Mesenchymal stem cell (in vitro differentiated cells and primary cell): ENCODE measurements around the gene OSM.

Experiments
- DNase-seq: peaks from one replicate; pipeline ENCODE4 v3.0.0-alpha.2; 2013
- H2AFZ ChIP-seq: one replicate; pipeline ENCODE4 v1.6.1; 2013; ENCODE audit warnings: low read depth, mild to moderate bottlenecking, control low read depth, inconsistent platforms, low read length, moderate library complexity
- H2AK5ac ChIP-seq: 2 replicates; pipeline ENCODE4 v1.6.1; 2013; ENCODE audit warnings: low read length, moderate library complexity, mild to moderate bottlenecking, inconsistent platforms; ENCODE audit not compliant: severe bottlenecking
- H2BK120ac ChIP-seq: one replicate; pipeline ENCODE4 v1.6.1; 2013; ENCODE audit warnings: low read depth, mild to moderate bottlenecking, inconsistent platforms, low read length, moderate library complexity
- H2BK12ac ChIP-seq, 2 experiments: one replicate each; pipeline ENCODE4 v1.6.1; 2013; ENCODE audit warnings: inconsistent platforms in 2 of 2, low read length in 2 of 2, mild to moderate bottlenecking in 2 of 2, moderate library complexity in 2 of 2, control low read depth in 1 of 2
- H2BK15ac ChIP-seq: one replicate; pipeline ENCODE4 v1.6.1; 2013; ENCODE audit warnings: mild to moderate bottlenecking, low read depth, inconsistent platforms; ENCODE audit not compliant: poor library complexity, severe bottlenecking
- H2BK5ac ChIP-seq: 2 replicates; pipeline ENCODE4 v1.6.1; 2013; ENCODE audit warnings: low read depth, mild to moderate bottlenecking, low read length, control low read depth, inconsistent platforms; ENCODE audit not compliant: poor library complexity, severe bottlenecking
- H3K14ac ChIP-seq, 2 experiments: one replicate each; pipeline ENCODE4 v1.6.1; 2013; ENCODE audit warnings: inconsistent platforms in 2 of 2, low read length in 2 of 2, control low read depth in 1 of 2, mild to moderate bottlenecking in 1 of 2, moderate library complexity in 1 of 2
- H3K18ac ChIP-seq, 2 experiments: one replicate each; pipeline ENCODE4 v1.6.1; 2013; ENCODE audit warnings: inconsistent platforms in 2 of 2, low read length in 2 of 2, control low read depth in 1 of 2, low read depth in 1 of 2, mild to moderate bottlenecking in 1 of 2
- H3K23ac ChIP-seq, 2 experiments: one replicate each; pipeline ENCODE4 v1.6.1; 2013; ENCODE audit warnings: inconsistent platforms in 2 of 2, low read length in 2 of 2, mild to moderate bottlenecking in 2 of 2, moderate library complexity in 2 of 2, control low read depth in 1 of 2
- H3K27ac ChIP-seq: 2 replicates; pipeline ENCODE4 v1.5.1; 2013; ENCODE audit warnings: mild to moderate bottlenecking, moderate library complexity, low read length, control low read depth, inconsistent platforms; ENCODE audit not compliant: poor library complexity, severe bottlenecking
- H3K27me3 ChIP-seq, 2 experiments: 2 replicates each; pipeline versions ENCODE4 v1.6.1 to v1.7.0; 2013; ENCODE audit warnings: low read length in 2 of 2, mild to moderate bottlenecking in 2 of 2, moderate library complexity in 2 of 2, control low read depth in 1 of 2, inconsistent platforms in 1 of 2; ENCODE audit not compliant: control insufficient read depth in 1 of 2, insufficient read depth in 1 of 2
- H3K36me3 ChIP-seq, 2 experiments: 2 replicates each; pipeline versions ENCODE4 v1.6.1 to v1.7.0; 2013; ENCODE audit warnings: low read length in 2 of 2, control low read depth in 1 of 2, inconsistent platforms in 1 of 2, low read depth in 1 of 2, mild to moderate bottlenecking in 1 of 2; ENCODE audit not compliant: insufficient read depth in 2 of 2, control insufficient read depth in 1 of 2
- H3K4ac ChIP-seq, 2 experiments: one replicate each; pipeline ENCODE4 v1.6.1; 2013; ENCODE audit warnings: inconsistent platforms in 2 of 2, low read length in 2 of 2, mild to moderate bottlenecking in 2 of 2, moderate library complexity in 2 of 2, control low read depth in 1 of 2, low read depth in 1 of 2
- H3K4me1 ChIP-seq: 2 replicates; pipeline ENCODE4 v1.6.1; 2013; ENCODE audit warnings: low read depth, low read length, control low read depth; ENCODE audit not compliant: control insufficient read depth, insufficient read depth
- H3K4me2 ChIP-seq: 2 replicates; pipeline ENCODE4 v1.6.1; 2013; ENCODE audit warnings: low read length, mild to moderate bottlenecking, inconsistent platforms; ENCODE audit not compliant: poor library complexity, severe bottlenecking
- H3K4me3 ChIP-seq, 2 experiments: 2 replicates each; pipeline versions ENCODE4 v1.5.1 to v1.7.0; 2013; ENCODE audit warnings: low read length in 2 of 2, mild to moderate bottlenecking in 2 of 2, control low read depth in 1 of 2, low read depth in 1 of 2; ENCODE audit not compliant: insufficient read depth in 1 of 2
- H3K79me1 ChIP-seq: replicated peaks from 2 replicates; pipeline ENCODE4 v1.6.1; 2013; ENCODE audit warnings: mild to moderate bottlenecking, control low read depth, low read length, inconsistent platforms; ENCODE audit not compliant: poor library complexity, severe bottlenecking
- H3K9ac ChIP-seq: 2 replicates; pipeline ENCODE4 v1.7.0; 2013; ENCODE audit warnings: mild to moderate bottlenecking, low read length, moderate library complexity
- H3K9me3 ChIP-seq: 2 replicates; pipeline ENCODE4 v1.7.0; 2013; ENCODE audit warnings: mild to moderate bottlenecking, low read length; ENCODE audit not compliant: control insufficient read depth
- H4K8ac ChIP-seq: one replicate; pipeline ENCODE4 v1.6.1; 2013; ENCODE audit warnings: inconsistent platforms, mild to moderate bottlenecking, low read length, moderate library complexity
- H4K91ac ChIP-seq: one replicate; pipeline ENCODE4 v1.6.1; 2013; ENCODE audit warnings: mild to moderate bottlenecking, low read length, inconsistent platforms
- WGBS: methylation state at CpG from one replicate; pipeline ENCODE4 v1.1.7; 2013; ENCODE audit warnings: mixed read lengths; 5-methylcytosine and 5-hydroxymethylcytosine counted together

Gene OSM

GRCh38 chr22:30294830-30295229, 28.2 kb upstream of the OSM start:
- Histone ChIP-seq H2AFZ (no peak overlapping the region), H3K27ac (no peak overlapping the region), H3K79me1 (peaks cover 48% of the 10 kb centered on the region), H4K8ac (no peak overlapping the region), H3K14ac (no peak overlapping the region), H3K4me2 (no peak overlapping the region), H2AK5ac (no peak overlapping the region), H3K4ac (no peak overlapping the region), H2BK12ac (no peak overlapping the region), H2BK120ac (no peak overlapping the region), H3K4me1 (peaks cover 21% of the 10 kb centered on the region), H3K18ac (no peak overlapping the region), H3K9me3 (no peaks in the 10 kb centered on the region), H3K36me3 (peaks cover 80 to 88% of the 10 kb centered on the region in 2 experiments), H4K91ac (no peak overlapping the region), H3K27me3 (no peaks in the 10 kb centered on the region), H2BK5ac (no peak overlapping the region), H2BK15ac (no peak overlapping the region), H3K4me3 (no peak overlapping the region), H3K9ac (no peak overlapping the region), H3K23ac (no peak overlapping the region)
- DNase-seq: no peak
- WGBS: 96% methylated on average over 11 of the region's 11 CpGs

GRCh38 chr22:30294066-30294465, 27.4 kb upstream of the OSM start:
- Histone ChIP-seq H3K9ac (no peak overlapping the region), H3K27ac (no peak overlapping the region), H3K9me3 (no peaks in the 10 kb centered on the region), H3K79me1 (peaks cover 43% of the 10 kb centered on the region), H4K91ac (no peak overlapping the region), H2BK120ac (no peak overlapping the region), H3K36me3 (peaks cover 75 to 81% of the 10 kb centered on the region in 2 experiments), H3K4ac (no peak overlapping the region), H4K8ac (no peak overlapping the region), H2AFZ (no peak overlapping the region), H3K23ac (no peak overlapping the region), H3K4me2 (no peak overlapping the region), H3K4me3 (no peak overlapping the region), H3K4me1 (peaks cover 22% of the 10 kb centered on the region), H3K27me3 (no peaks in the 10 kb centered on the region), H2BK12ac (no peak overlapping the region), H2AK5ac (no peak overlapping the region), H2BK5ac (no peak overlapping the region), H3K14ac (no peak overlapping the region), H2BK15ac (no peak overlapping the region), H3K18ac (no peak overlapping the region)
- whole genome bisulfite sequencing: 88% methylated on average over 9 of the region's 9 CpGs
- DNase-seq: no peak

- 97% methylated on average over 7 of the region's 7 CpGs for WGBS
- Histone ChIP-seq H3K4ac (no peak overlapping the region), H2BK15ac (no peak overlapping the region)
Measured at GRCh38 chr22:30293026-30293425, 26.4 kb upstream of the OSM start.

GRCh38 chr22:30292069-30292970, 25.7 kb upstream of the OSM start:
- no peak overlapping the region for H3K14ac ChIP-seq
- H3K4me1 ChIP-seq: peaks cover 26% of the 10 kb centered on the region
- no peak overlapping the region for H4K91ac ChIP-seq
- no peaks in the 10 kb centered on the region for H3K27me3 ChIP-seq
- no peak overlapping the region for H3K23ac ChIP-seq
- H3K4me3 ChIP-seq: no peak overlapping the region
- no peak overlapping the region for H2AK5ac ChIP-seq
- no peak overlapping the region for H2BK5ac ChIP-seq
- no peak for DNase-seq
- H2AFZ ChIP-seq: no peak overlapping the region
- H2BK12ac ChIP-seq: no peak overlapping the region
- no peak overlapping the region for H2BK120ac ChIP-seq
- peaks cover 59 to 64% of the 10 kb centered on the region in 2 experiments for H3K36me3 ChIP-seq
- no peak overlapping the region for H3K9ac ChIP-seq
- H3K18ac ChIP-seq: no peak overlapping the region
- H3K4me2 ChIP-seq: no peak overlapping the region
- H3K27ac ChIP-seq: no peak overlapping the region
- WGBS: 94% methylated on average over 18 of the region's 18 CpGs
- no peaks in the 10 kb centered on the region for H3K9me3 ChIP-seq
- no peak overlapping the region for H2BK15ac ChIP-seq
- no peak overlapping the region for H4K8ac ChIP-seq
- H3K4ac ChIP-seq: no peak overlapping the region
- H3K79me1 ChIP-seq: peaks cover 29% of the 10 kb centered on the region

More at GRCh38 chr22:30293026-30293425, 26.4 kb upstream of the OSM start:
- Histone ChIP-seq H3K4me3 (no peak overlapping the region), H3K79me1 (peaks cover 34% of the 10 kb centered on the region), H3K4me1 (peaks cover 26% of the 10 kb centered on the region), H2AFZ (no peak overlapping the region), H3K36me3 (peaks cover 66 to 70% of the 10 kb centered on the region in 2 experiments), H3K27ac (no peak overlapping the region), H3K27me3 (no peaks in the 10 kb centered on the region), H4K8ac (no peak overlapping the region), H2BK120ac (no peak overlapping the region), H3K9me3 (no peaks in the 10 kb centered on the region), H3K9ac (no peak overlapping the region), H2BK12ac (no peak overlapping the region), H3K18ac (no peak overlapping the region), H3K23ac (no peak overlapping the region), H4K91ac (no peak overlapping the region), H3K14ac (no peak overlapping the region), H2BK5ac (no peak overlapping the region), H3K4me2 (no peak overlapping the region), H2AK5ac (no peak overlapping the region)
- no peak for DNase-seq
